ENCODE results near the gene HECA.

- TF ChIP-seq, protein P1, sequence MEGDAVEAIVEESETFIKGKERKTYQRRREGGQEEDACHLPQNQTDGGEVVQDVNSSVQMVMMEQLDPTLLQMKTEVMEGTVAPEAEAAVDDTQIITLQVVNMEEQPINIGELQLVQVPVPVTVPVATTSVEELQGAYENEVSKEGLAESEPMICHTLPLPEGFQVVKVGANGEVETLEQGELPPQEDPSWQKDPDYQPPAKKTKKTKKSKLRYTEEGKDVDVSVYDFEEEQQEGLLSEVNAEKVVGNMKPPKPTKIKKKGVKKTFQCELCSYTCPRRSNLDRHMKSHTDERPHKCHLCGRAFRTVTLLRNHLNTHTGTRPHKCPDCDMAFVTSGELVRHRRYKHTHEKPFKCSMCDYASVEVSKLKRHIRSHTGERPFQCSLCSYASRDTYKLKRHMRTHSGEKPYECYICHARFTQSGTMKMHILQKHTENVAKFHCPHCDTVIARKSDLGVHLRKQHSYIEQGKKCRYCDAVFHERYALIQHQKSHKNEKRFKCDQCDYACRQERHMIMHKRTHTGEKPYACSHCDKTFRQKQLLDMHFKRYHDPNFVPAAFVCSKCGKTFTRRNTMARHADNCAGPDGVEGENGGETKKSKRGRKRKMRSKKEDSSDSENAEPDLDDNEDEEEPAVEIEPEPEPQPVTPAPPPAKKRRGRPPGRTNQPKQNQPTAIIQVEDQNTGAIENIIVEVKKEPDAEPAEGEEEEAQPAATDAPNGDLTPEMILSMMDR (conservative IDR thresholded peaks at IDR 0.05; ENCODE audit: low read depth, low read length) = no peak
- TF ChIP-seq EZH2 (IDR thresholded peaks at IDR 0.05; ENCODE audit: low read length, unreplicated experiment) = no peak
- TF ChIP-seq EZH2phosphoT487 (IDR thresholded peaks at IDR 0.05; ENCODE audit: borderline replicate concordance, low read length) = no peak
Observed at GRCh38 chr6:139184459-139184858, 49.6 kb downstream of the HECA start.

Measured in PC-3 (cell line).